ENCODE data around the gene PRKX. TPM values are rescaled to one million over a fixed set of nuclear protein-coding genes. Genes with fewer than 3 reads are reported as not detected.
"Not testable (repeated sequence)": the region's sequence is repeated elsewhere in the genome, so short reads cannot be mapped to it uniquely, and the experiment has no call there.

PRKX gene
- polyA plus RNA-seq, 4 donors: 11.1 to 19.9 (median 13.9) TPM

DNA sequence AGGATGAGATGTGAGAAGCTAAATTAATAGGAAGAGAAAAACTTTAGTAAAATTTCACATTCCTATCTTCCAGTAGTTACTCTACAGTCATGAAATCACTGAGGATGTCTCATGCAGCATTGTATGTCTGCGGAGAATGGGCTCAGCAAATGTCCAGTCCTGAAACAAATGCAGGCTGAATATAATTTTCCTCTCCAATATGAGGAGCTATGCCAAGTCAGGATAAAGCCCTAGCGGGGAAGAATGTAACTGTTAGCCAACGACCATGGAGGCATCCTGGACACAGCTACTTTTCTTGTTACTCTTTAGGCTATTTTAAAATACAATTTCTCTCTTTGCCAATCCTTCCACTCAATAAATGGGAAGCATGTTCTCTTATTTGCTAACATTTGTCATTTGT lies 127.7 kb downstream of the PRKX start:
- no peak for DNase-seq (ENCODE audit: low read depth in 4 of 4, low spot score in 2 of 4)

DNA sequence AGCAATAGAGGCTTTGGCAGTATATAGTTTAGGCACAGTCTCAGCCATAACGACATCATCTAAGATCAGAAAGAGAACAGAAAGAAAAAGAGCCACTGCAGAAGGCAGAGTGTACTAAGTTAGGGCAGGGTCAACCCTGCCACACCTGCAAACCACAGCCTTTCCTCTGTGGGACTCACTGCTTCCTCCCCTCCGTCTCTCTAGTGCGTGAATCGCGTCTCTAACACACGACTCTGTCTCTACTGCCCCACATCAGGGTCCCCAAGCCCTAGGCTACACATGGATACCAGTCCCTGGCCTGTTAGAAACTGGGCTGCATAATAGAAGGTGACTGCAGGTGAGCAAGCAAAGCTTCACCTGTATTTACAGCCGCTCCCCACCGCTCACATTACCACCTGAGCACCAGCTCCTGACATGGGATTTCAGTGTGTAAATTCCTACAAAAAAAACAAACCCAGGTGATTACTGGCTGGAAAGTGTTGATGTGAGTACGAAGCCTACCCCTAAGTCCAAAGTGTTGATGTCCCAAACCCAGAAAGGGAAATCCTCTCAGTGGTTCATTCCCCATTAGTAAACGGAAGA lies 128.9 kb downstream of the PRKX start:
- DNase-seq (ENCODE audit: low read depth in 4 of 4, low spot score in 2 of 4): no peak

DNA sequence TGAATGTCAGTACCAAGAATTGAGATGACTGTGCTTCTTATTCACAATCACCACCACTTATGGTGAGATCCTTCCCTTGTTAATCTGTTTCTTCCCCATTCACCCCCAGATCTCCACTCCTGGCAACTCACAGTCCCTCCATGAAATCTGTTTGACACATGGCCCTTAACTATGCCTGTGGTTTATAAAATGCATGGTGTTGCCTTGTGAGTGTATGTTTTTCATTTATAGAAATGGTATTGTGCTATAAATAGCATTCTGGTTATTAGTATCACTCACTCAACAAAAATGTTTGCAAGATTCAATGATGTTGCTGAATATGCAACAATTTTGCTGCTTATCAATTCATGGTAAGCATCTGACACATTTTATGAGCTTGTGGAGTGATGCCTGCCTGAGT lies 131.0 kb downstream of the PRKX start:
- DNase-seq (ENCODE audit: low read depth in 4 of 4, low spot score in 2 of 4): no peak

DNA sequence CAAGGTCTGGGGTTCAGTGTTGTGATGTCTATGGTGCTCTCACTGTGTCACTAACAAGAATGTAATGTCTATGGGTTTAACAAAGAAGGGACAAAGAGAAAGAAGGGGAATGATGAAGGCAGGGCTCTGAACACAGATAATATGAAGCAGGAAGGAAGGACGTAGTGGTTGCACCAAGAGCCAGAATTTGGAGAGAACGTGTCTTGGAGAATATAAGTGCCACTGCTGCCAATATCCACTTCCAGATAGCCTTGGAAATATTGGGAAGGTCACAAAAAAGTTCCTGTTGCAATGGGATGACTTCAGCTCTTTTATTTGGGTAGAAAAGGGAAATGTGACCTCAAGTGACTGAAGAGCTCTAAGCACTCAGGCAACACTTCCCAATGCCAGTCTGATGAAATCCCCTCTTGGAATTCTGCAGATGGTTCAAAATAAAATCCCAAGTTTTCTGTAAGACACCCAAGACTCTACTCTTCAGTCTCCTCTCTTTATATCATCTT lies 131.8 kb downstream of the PRKX start:
- no peak for DNase-seq (ENCODE audit: low read depth in 4 of 4, low spot score in 2 of 4)

DNA sequence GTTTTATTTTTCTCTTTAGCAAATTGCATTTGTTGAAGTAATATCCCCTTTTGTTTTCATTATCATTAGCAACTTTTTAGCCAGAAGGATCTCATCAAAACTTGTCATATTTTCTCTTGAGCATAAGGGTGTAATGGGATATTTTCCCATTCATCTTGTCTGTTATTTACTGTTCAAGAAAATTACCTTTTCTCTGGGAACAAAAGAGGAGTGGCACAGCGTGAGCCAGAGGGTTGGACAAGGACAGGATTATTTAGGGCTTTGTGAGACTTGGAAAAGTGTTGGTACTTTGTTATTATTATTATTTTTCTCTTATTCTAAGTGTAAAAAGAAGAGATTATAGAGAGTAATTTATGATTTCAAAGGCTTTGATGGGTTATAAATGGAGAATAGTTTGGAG lies 135.9 kb downstream of the PRKX start:
- DNase-seq (ENCODE audit: low read depth in 4 of 4, low spot score in 2 of 4): no peak

DNA sequence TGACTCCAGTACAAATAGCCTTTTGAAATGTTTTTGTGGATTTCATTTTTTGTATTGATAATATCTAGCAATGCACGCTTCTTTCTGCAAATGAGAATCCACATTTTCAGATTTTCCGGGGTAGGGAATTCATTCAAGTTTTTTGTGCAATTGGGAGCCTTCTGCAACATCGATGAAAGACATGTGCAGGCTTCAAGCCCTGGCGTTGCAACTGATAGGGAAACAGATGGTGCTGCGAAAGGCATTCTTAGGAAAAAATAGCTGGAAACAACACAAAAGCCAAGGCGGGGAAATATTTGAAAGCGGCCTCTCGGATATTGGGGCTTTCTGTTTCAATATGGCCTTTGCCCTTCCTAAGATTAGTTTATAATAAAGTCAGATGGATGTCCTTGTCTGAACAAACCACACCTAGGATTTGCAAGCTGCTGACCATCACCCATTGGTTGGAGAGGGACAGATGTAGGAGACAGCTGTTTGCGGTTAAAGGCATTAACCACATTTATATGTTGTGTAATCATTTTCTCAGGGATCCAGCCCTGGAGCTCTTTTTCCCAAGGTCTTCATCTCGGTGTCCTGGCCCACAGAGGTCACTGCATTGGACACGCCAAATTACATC lies 136.5 kb downstream of the PRKX start:
- DNase-seq (ENCODE audit: low read depth in 4 of 4, low spot score in 2 of 4): no peak

DNA sequence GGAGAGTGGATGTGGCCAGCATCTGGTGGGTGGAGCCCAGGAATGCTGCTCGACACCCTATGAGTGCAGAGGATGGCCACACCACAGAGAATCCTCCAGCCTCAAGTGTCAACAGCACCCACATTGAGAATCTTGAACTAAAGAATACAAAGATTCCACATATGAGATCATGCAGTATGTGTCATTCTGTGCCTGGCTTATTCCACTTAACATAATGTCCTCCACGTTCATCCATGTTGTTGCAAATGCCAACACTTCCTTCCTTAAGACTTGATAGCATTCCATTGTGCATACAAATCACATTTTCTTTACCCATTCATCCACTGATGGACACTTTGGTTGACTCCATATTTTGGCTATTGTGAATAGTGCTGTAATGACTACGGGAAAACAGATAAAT lies 145.8 kb downstream of the PRKX start:
- no peak for DNase-seq (ENCODE audit: low read depth in 4 of 4, low spot score in 2 of 4)

DNA sequence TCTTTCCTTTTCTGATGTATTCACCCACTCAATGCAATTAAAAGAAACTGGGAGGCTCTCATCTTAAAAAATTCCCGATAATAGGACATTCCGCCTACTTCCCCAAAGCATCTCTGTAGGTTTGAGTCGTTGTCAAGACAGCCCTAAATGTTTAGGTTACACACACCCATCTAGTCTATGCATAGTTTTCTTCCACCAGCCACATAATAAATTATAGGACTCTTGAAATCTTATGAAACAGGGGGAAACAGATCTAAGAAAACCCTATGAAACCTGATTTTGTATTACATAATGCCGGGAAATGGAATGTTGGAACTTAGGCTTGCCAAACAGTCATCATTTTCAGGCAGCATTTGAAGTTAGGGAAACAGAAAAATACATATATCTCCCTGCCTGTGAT lies 150.0 kb downstream of the PRKX start:
- DNase-seq (ENCODE audit: low read depth in 4 of 4, low spot score in 2 of 4): no peak

DNA sequence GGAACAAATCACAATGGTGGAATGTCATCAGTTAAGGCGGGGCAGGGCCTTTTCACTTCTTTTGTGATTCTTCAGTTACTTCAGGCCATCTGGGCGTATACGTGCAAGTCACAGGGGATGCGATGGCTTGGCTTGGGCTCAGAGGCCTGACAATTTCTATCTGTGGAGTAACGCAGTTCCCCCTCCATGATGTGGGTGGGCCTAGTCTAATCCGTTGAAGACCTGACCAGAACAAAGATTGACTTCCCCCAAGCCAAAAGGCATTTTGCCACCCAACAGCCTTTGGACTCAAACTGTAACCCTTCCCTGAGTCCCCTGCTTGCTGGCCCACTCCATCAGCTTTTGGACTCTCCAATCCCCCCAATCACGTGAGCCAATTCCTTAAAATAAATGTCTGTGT lies 153.4 kb downstream of the PRKX start:
- DNase-seq (ENCODE audit: low read depth in 4 of 4, low spot score in 2 of 4): not testable (repeated sequence)
